Sigmoid colon (tissue), 4 donors: Measurements from ENCODE around the gene GOLPH3.

ENCODE experiments used
- CTCF ChIP-seq, 4 experiments: fragments of 450-650 bp in 3 of 4; fragments of 200-600 bp in 1 of 4; IDR thresholded peaks; one replicate each; pipeline ENCODE4 v1.5.1; 2016 to 2019; ENCODE audit warnings: antibody characterized with exemption in 4 of 4, mild to moderate bottlenecking in 3 of 4, moderate library complexity in 2 of 4
- EP300 ChIP-seq, 4 donors: sonication (generic); formaldehyde crosslinking; IDR thresholded peaks; one replicate each; pipeline ENCODE4 v1.6.1; 2017; ENCODE audit warnings: antibody characterized with exemption in 4 of 4
- POLR2A ChIP-seq, 2 donors: fragments of 450-650 bp; IDR thresholded peaks; one replicate each; pipeline ENCODE4 v1.6.1; 2016; ENCODE audit warnings: antibody characterized with exemption in 2 of 2, mild to moderate bottlenecking in 2 of 2, moderate library complexity in 2 of 2
- POLR2AphosphoS5 ChIP-seq, 4 donors: sonication (generic); formaldehyde crosslinking; IDR thresholded peaks; one replicate each; pipeline ENCODE4 v1.6.1; 2017; ENCODE audit warnings: antibody characterized with exemption in 4 of 4

GRCh38 chr5:32159328-32160072 is 14.6 kb downstream of the GOLPH3 start:
- TF ChIP-seq POLR2A (IDR thresholded peaks at IDR 0.05) (no peak), CTCF (IDR thresholded peaks at IDR 0.05) (no peak), POLR2AphosphoS5 (IDR thresholded peaks at IDR 0.05) (no peak), EP300 (IDR thresholded peaks at IDR 0.05) (no peak)
